Measurements from ENCODE around the gene KRT78. TPM values are rescaled to one million over a fixed set of nuclear protein-coding genes. Genes with fewer than 3 reads are reported as not detected.

The KRT78 gene
- total and polyA plus RNA-seq, 2 experiments from 2014 or later = not detected

DNA sequence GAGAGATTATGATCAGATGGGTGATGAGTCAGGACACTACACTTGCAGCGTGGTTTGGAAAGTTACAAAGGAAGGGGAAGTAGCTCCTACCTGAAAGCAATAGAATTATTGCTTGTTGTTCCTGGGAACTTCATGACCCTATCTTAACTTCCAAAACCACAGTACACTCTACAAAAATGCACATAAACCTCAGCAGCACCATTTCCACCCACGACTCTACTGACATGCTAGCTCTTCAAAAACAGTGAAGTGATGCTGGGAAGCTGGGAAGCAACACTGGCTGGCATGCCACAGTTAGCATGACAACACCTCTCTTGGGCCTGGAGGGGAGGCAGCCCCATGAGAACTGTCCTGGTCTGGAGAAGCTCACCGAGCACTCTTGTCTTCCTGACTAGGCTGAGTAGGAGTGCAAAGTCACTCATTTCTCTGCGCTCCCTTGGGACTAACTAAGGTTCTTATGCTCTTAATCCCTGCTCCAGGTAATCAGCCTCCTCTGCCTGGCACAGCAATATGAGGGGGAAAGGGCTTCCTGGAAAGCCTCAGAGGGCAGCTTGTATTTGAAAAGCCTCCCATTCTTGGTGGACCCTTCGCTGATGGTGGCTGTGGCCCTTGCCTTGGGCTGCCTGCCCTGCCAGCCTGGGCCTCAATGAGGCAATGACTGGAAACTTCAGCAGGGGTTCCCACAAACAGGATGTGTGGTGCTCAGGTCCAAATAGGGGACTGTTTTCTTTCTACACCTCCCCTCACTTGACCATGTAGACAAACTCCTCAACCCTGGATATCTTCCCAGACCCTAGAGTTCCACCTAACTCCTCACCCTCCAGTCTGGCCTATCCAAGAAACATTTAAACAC lies 54.1 kb downstream of the KRT78 start:
- no peak overlapping the region for H3K4me3 ChIP-seq
- H3K27ac ChIP-seq = no peak overlapping the region
- H3K36me3 ChIP-seq = no peaks in the 10 kb centered on the region
- H3K9me3 ChIP-seq (ENCODE audit: low read depth) = no peaks in the 10 kb centered on the region
- no peaks in the 10 kb centered on the region for H3K4me1 ChIP-seq (ENCODE audit: low read depth)
- DNase-seq (ENCODE audit: low read depth in 1 of 2, low spot score in 1 of 2) = no peak
- no peak for TF ChIP-seq CTCF (IDR thresholded peaks at IDR 0.05; ENCODE audit: low read depth, low read length)
- peaks cover 30% of the 10 kb centered on the region for H3K27me3 ChIP-seq

DNA sequence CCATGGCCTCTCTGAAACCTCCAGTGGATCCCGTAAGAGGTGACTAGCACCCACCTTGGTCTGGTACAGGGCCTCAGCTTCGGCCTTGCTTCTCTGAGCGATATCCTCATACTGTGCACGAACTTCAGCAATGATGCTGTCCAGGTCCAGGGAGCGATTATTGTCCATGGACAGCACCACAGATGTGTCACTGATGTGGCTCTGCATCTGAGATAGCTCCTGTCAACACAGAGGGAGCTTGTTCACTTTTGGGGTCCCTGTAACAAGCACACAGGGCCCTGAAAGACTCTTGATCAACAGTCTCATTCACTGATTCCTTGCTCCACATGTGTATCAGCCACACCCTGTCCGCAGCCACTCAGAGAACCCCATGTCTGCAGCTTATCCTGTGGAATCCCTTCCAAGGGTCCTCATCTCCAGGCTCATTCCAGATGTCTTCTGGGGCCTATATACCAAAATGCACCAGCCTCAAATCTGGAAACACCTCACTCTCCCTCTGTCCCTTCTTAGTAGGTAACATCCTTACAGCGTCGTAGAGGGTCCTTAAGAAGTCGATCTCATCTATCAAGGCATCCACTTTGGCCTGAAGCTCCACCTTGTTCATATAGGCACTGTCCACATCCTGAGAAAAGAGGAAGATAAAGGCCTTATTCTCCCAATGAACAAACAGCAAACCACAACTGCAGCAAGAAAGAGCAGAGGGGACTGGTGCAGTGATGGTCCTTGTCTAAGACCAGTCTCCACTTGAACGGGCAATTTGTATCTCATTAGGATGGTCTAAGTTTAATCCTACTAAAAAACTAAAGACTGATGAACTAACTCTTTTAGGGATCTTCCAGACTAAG lies 56.4 kb downstream of the KRT78 start:
- Histone ChIP-seq H3K27ac (no peak overlapping the region), H3K4me1 (ENCODE audit: low read depth) (no peaks in the 10 kb centered on the region), H3K27me3 (peaks cover 37% of the 10 kb centered on the region), H3K36me3 (no peaks in the 10 kb centered on the region), H3K4me3 (no peak overlapping the region), H3K9me3 (ENCODE audit: low read depth) (no peaks in the 10 kb centered on the region)
- DNase-seq (ENCODE audit: low read depth in 1 of 2, low spot score in 1 of 2) = no peak
- no peak for TF ChIP-seq CTCF (IDR thresholded peaks at IDR 0.05; ENCODE audit: low read depth, low read length)

DNA sequence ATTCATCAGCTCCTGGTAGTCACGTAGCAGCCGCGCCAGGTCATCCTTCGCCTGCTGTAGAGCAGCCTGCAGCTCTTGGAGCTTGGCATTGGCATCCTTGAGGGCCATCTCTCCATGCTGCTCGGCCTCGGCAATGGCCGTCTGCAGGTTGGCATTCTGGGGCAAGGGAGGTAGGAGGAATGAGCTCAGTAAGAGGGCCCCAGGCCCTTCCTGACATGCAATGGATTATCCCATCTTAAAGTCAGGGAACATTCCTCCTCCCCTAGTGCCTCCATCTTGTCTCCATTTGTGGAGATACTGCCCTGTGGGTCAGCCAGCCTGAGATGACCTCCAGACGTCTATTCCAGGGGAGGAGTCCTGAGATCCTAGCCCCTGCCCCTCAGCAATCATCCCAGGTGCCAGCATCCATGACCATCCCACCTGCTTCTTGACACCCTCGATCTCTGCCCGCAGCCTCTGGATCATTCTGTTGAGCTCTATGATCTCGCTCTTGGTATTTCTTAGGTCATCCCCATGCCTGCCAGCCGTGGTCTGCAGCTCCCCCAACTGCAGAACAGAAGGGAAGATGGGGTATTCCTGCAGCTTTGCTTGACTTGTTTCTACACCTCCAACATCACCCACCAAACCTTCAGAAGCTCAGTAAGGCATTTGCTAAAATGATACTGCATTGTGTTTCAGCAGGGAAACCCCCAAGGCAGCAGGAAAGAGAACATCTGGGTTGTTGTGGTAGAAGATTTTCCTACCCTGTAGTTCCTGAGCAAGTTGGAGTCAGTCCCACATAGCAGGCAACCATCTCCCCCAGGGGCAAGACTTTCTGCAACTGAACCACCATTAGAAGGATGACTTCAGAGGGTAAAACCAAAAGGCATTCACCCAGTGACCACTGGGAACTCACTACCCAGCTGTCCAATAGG lies 57.3 kb downstream of the KRT78 start:
- TF ChIP-seq CTCF (IDR thresholded peaks at IDR 0.05; ENCODE audit: low read depth, low read length) = no peak
- no peaks in the 10 kb centered on the region for H3K36me3 ChIP-seq
- H3K27ac ChIP-seq = no peak overlapping the region
- no peak for DNase-seq (ENCODE audit: low read depth in 1 of 2, low spot score in 1 of 2)
- H3K4me1 ChIP-seq (ENCODE audit: low read depth) = no peaks in the 10 kb centered on the region
- H3K4me3 ChIP-seq = no peak overlapping the region
- H3K27me3 ChIP-seq = peaks cover 37% of the 10 kb centered on the region
- H3K9me3 ChIP-seq (ENCODE audit: low read depth) = no peaks in the 10 kb centered on the region

DNA sequence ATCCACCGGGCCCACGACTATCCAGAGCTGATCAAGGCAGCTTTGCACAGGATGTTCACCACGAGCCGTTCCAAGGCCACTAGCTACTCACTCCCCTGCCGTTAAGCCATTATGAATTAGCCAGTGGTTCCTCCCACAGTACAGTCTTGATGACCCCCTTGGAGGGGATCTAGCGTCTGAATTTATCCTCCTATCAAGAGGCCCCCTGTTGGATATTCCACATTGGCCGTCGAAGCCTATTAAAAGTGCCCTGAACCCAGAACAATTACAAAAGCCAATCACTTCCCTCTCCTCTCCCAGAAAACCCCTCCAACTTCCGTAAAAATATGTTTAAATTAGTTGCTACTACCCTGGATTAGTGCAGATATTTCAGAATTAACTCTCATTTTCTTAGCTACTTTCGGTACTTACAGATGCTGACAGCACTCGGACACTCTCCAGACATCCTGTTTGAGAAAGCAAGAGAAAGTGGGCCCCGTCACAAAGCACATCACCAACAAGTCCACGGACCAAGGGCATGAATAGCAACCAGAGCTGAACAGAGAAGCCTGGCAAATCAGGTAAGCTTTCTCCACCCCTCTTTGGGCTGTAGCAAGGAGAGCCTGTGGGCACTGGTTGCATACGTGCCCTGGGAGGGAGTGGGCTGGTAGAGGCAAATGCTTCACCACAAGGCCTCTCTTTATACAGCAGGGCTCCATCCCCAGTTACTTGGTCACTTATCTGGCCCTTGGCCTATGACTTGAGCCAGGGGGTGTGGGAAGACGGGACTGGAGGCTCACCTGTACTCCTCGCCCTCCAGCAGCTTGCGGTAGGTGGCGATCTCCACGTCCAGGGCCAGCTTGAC lies 58.1 kb downstream of the KRT78 start:
- no peaks in the 10 kb centered on the region for H3K36me3 ChIP-seq
- TF ChIP-seq CTCF (IDR thresholded peaks at IDR 0.05; ENCODE audit: low read depth, low read length) = no peak
- H3K27ac ChIP-seq = no peak overlapping the region
- no peaks in the 10 kb centered on the region for H3K9me3 ChIP-seq (ENCODE audit: low read depth)
- peaks cover 33% of the 10 kb centered on the region for H3K27me3 ChIP-seq
- DNase-seq (ENCODE audit: low read depth in 1 of 2, low spot score in 1 of 2) = peak in 1 of 2 donors; percentile 21
- H3K4me1 ChIP-seq (ENCODE audit: low read depth) = no peaks in the 10 kb centered on the region
- no peak overlapping the region for H3K4me3 ChIP-seq
